ENCODE measurements around the gene PCBP3. TPM values are rescaled to one million over a fixed set of nuclear protein-coding genes. Genes with fewer than 3 reads are reported as not detected.
A peak's percentile ranks its signal among the peaks of the same experiment; 100 is the strongest.

Gene PCBP3
- total RNA-seq, 1 donor from 2014 or later: 11.8 TPM

GRCh38 chr21:45639206-45640000 lies 4.1 kb upstream of the PCBP3 start:
- Mint-ChIP-seq H3K27me3 (ENCODE audit: low read depth) (no peaks in the 10 kb centered on the region), H3K36me3 (ENCODE audit: low read depth) (no peaks in the 10 kb centered on the region), H3K4me1 (ENCODE audit: low read depth) (peaks cover 23% of the 10 kb centered on the region), H3K4me3 (ENCODE audit: unreplicated experiment) (no peak overlapping the region), H3K9me3 (ENCODE audit: low read depth) (no peaks in the 10 kb centered on the region), H3K27ac (ENCODE audit: unreplicated experiment) (peak overlapping the region; percentile 42)
- no peak for DNase-seq (ENCODE audit: low spot score)
- TF ChIP-seq, protein P1, sequence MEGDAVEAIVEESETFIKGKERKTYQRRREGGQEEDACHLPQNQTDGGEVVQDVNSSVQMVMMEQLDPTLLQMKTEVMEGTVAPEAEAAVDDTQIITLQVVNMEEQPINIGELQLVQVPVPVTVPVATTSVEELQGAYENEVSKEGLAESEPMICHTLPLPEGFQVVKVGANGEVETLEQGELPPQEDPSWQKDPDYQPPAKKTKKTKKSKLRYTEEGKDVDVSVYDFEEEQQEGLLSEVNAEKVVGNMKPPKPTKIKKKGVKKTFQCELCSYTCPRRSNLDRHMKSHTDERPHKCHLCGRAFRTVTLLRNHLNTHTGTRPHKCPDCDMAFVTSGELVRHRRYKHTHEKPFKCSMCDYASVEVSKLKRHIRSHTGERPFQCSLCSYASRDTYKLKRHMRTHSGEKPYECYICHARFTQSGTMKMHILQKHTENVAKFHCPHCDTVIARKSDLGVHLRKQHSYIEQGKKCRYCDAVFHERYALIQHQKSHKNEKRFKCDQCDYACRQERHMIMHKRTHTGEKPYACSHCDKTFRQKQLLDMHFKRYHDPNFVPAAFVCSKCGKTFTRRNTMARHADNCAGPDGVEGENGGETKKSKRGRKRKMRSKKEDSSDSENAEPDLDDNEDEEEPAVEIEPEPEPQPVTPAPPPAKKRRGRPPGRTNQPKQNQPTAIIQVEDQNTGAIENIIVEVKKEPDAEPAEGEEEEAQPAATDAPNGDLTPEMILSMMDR (IDR thresholded peaks at IDR 0.05): no peak

- Mint-ChIP-seq H3K27ac (ENCODE audit: unreplicated experiment) (peak overlapping the region; percentile 12), H3K4me1 (ENCODE audit: low read depth) (peaks cover 31% of the 10 kb centered on the region), H3K27me3 (ENCODE audit: low read depth) (no peaks in the 10 kb centered on the region), H3K9me3 (ENCODE audit: low read depth) (no peaks in the 10 kb centered on the region), H3K36me3 (ENCODE audit: low read depth) (no peaks in the 10 kb centered on the region), H3K4me3 (ENCODE audit: unreplicated experiment) (no peak overlapping the region)
- DNase-seq (ENCODE audit: low spot score): no peak
- TF ChIP-seq, protein P1 (IDR thresholded peaks at IDR 0.05): no peak
These were observed 3.3 kb upstream of the PCBP3 start for GRCh38 chr21:45640001-45640887.

DNA sequence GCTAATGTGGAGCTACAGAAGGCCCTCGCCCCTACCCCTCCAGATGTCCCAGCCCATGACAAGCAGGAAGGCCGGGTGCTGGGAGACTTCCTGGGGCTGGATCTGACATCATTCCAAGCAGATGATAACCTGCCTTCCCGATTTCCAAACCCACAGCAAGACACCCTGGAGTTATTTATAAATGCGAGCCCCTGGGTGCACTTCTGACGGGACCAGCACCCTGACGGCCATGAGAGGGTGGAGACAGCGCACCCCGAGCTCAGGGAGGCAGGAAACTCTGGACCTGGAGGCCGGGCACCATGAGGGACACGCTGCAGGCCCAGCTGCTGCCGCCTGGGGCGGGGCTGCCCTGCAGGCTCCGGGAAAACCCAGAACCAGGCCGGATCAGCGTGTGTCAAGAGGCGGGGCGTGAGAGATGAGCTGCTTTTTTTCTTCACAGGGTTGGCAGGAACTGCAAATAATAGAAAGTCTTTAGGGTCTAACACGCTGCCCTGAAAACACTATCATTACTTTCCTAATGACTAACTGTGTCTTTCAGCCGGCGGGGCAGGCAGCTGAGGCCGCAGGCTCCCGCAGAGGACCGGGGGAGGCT lies 2.5 kb upstream of the PCBP3 start:
- TF ChIP-seq, protein P1 (IDR thresholded peaks at IDR 0.05): no peak
- H3K27me3 Mint-ChIP-seq (ENCODE audit: low read depth): no peaks in the 10 kb centered on the region
- peak overlapping the region; percentile 12 for H3K27ac Mint-ChIP-seq (ENCODE audit: unreplicated experiment)

DNA sequence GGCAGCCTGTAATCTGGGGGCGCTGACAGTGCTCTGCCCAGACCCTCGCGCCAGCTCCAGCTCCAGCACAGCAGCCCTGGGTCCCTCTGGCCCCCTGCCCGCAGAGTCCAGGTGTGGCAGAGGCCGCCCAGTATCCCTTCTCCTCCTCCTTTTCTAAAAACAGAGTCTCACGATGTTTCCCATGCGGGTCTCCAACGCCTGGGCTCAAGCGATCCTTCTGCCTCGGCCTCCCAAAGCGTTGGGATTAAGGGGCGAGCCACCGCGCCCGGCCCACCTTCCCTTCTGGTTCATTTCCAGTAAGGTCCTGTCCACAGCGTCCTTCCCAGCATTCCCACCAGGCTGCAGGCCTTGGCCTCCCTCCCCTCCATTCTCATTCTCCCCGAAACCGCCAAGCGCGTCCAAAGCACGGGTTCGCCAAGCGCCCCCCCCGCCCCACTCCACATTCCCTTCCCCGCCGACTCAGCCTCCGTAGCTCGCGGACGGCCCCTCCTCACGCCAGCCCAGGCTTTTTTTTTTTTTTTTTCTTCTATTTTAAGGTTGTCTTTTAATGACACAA lies 2.0 kb upstream of the PCBP3 start:
- no peaks in the 10 kb centered on the region for H3K27me3 Mint-ChIP-seq (ENCODE audit: low read depth)
- peak overlapping the region; percentile 35 for H3K4me3 Mint-ChIP-seq (ENCODE audit: unreplicated experiment)
- H3K36me3 Mint-ChIP-seq (ENCODE audit: low read depth): no peaks in the 10 kb centered on the region
- H3K27ac Mint-ChIP-seq (ENCODE audit: unreplicated experiment): no peak overlapping the region
- peaks cover 38% of the 10 kb centered on the region for H3K4me1 Mint-ChIP-seq (ENCODE audit: low read depth)
- H3K9me3 Mint-ChIP-seq (ENCODE audit: low read depth): no peaks in the 10 kb centered on the region
- TF ChIP-seq, protein P1 (IDR thresholded peaks at IDR 0.05): no peak
- no peak for DNase-seq (ENCODE audit: low spot score)

More for the DNA sequence above, 2.5 kb upstream of the PCBP3 start:
- H3K4me1 Mint-ChIP-seq (ENCODE audit: low read depth): peaks cover 38% of the 10 kb centered on the region
- H3K9me3 Mint-ChIP-seq (ENCODE audit: low read depth): no peaks in the 10 kb centered on the region
- H3K36me3 Mint-ChIP-seq (ENCODE audit: low read depth): no peaks in the 10 kb centered on the region
- no peak overlapping the region for H3K4me3 Mint-ChIP-seq (ENCODE audit: unreplicated experiment)
- DNase-seq (ENCODE audit: low spot score): no peak

Data from chondrocyte (in vitro differentiated cells).